Measurements from ENCODE around the gene RET. TPM values are rescaled to one million over a fixed set of nuclear protein-coding genes. Genes with fewer than 3 reads are reported as not detected.

Gene RET
- total and polyA plus RNA-seq, 2 of the 13 experiments (the other 11 are each of a cell fraction or from before 2014, with no cell fraction given): 0.02 TPM; not detected in 1

DNA sequence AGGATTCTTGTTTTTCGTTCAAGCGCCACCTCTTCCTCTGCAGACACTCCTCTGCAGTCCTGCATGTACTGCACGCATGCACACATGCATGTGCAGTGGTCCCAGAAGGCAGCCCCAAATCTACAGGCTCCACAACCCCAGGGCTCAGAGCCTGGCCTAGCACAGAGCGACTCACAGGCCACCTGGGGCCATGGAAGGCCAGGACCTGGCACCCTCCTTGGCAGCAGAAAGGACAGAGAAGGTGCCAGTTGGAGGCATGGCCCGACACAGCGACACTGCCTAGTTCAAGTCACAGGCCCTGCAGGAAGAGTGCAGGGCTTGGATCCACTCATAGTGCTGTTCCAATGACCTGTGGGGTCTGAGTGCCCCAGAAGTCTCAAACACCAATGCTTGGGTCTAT, 48.7 kb upstream of the RET start:
- FAIRE-seq (no peak), DNase-seq (ENCODE audit: low spot score) (no peak), ATAC-seq (no peak; the same call in 2 of the 3 replicates)
- H3K4me3 ChIP-seq (replicated peaks in 1 of 3; ENCODE audit: insufficient read depth in 1 of 3, low read depth in 2 of 3, low read length in 3 of 3): no peak overlapping the region
- H4K20me1 ChIP-seq (ENCODE audit: insufficient read depth, low read length): no peaks in the 10 kb centered on the region
- H3K27ac ChIP-seq (ENCODE audit: extremely low read length, insufficient read depth, low read length): no peak overlapping the region
- H3K4me1 ChIP-seq (ENCODE audit: insufficient read depth, low read length): no peaks in the 10 kb centered on the region
- no TSS peak for BruUV-seq (replicated peaks)
- WGBS (ENCODE audit: low lambda C conversion rate): 5% methylated on average over 3 of the region's 6 CpGs
- H2AFZ ChIP-seq (ENCODE audit: low read length): no peak overlapping the region
- H3K9ac ChIP-seq (ENCODE audit: insufficient read depth, low read depth, low read length): no peak overlapping the region
- H3K9me3 ChIP-seq (ENCODE audit: low read length): peaks cover 14% of the 10 kb centered on the region
- ChIA-PET POLR2A (no interaction called here), CTCF (ENCODE audit: low intra/inter-chr PET ratio, low total read pairs) (no interaction called here)
- peaks cover 7 to 36% of the 10 kb centered on the region in 2 experiments; a peak in 4 of 5 replicates for H3K27me3 ChIP-seq (ENCODE audit: control insufficient read depth in 1 of 2, insufficient read depth in 2 of 2, low read length in 2 of 2)
- no peak overlapping the region for H3K4me2 ChIP-seq (ENCODE audit: low read depth, low read length)
- intact Hi-C loops (cut with micrococcal nuclease; ENCODE audit: unreplicated experiment) (no loop called here), in situ Hi-C loops (cut with HindIII; ENCODE audit: extremely low pct_ligation_motif_present, low pct_unique_long_range_greater_than_20kb) (no loop called here)
- no peaks in the 10 kb centered on the region for H3K36me3 ChIP-seq (replicated peaks in 1 of 2; ENCODE audit: control insufficient read depth in 1 of 2, insufficient read depth in 2 of 2, low read length in 2 of 2)
- no peak for TF ChIP-seq ZSCAN30 (CRISPR knock-in tag; IDR thresholded peaks at IDR 0.05)
- no peak for TF ChIP-seq MTF2 (CRISPR knock-in tag; IDR thresholded peaks at IDR 0.05; ENCODE audit: borderline replicate concordance)
- TF ChIP-seq, protein P1, sequence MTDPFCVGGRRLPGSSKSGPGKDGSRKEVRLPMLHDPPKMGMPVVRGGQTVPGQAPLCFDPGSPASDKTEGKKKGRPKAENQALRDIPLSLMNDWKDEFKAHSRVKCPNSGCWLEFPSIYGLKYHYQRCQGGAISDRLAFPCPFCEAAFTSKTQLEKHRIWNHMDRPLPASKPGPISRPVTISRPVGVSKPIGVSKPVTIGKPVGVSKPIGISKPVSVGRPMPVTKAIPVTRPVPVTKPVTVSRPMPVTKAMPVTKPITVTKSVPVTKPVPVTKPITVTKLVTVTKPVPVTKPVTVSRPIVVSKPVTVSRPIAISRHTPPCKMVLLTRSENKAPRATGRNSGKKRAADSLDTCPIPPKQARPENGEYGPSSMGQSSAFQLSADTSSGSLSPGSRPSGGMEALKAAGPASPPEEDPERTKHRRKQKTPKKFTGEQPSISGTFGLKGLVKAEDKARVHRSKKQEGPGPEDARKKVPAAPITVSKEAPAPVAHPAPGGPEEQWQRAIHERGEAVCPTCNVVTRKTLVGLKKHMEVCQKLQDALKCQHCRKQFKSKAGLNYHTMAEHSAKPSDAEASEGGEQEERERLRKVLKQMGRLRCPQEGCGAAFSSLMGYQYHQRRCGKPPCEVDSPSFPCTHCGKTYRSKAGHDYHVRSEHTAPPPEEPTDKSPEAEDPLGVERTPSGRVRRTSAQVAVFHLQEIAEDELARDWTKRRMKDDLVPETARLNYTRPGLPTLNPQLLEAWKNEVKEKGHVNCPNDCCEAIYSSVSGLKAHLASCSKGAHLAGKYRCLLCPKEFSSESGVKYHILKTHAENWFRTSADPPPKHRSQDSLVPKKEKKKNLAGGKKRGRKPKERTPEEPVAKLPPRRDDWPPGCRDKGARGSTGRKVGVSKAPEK (CRISPR knock-in tag; IDR thresholded peaks at IDR 0.05; ENCODE audit: borderline replicate concordance): no peak
- no peak for TF ChIP-seq ZNF7 (CRISPR knock-in tag; IDR thresholded peaks at IDR 0.05)
- TF ChIP-seq FOXM1 (CRISPR knock-in tag; IDR thresholded peaks at IDR 0.05): no peak
- TF ChIP-seq, protein P2, sequence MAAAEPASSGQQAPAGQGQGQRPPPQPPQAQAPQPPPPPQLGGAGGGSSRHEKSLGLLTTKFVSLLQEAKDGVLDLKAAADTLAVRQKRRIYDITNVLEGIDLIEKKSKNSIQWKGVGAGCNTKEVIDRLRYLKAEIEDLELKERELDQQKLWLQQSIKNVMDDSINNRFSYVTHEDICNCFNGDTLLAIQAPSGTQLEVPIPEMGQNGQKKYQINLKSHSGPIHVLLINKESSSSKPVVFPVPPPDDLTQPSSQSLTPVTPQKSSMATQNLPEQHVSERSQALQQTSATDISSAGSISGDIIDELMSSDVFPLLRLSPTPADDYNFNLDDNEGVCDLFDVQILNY (CRISPR knock-in tag; conservative IDR thresholded peaks at IDR 0.05): no peak
- no peak for TF ChIP-seq NFE2 (CRISPR knock-in tag; IDR thresholded peaks at IDR 0.05)
- no peak for TF ChIP-seq ZNF33A (CRISPR knock-in tag; IDR thresholded peaks at IDR 0.05; ENCODE audit: borderline replicate concordance)
- TF ChIP-seq ELF3 (CRISPR knock-in tag; IDR thresholded peaks at IDR 0.05): no peak
- TF ChIP-seq ZIK1 (CRISPR knock-in tag; IDR thresholded peaks at IDR 0.05; ENCODE audit: borderline replicate concordance, low read depth): no peak
- TF ChIP-seq HMG20B (CRISPR knock-in tag; conservative IDR thresholded peaks at IDR 0.05): no peak
- TF ChIP-seq, protein P3, sequence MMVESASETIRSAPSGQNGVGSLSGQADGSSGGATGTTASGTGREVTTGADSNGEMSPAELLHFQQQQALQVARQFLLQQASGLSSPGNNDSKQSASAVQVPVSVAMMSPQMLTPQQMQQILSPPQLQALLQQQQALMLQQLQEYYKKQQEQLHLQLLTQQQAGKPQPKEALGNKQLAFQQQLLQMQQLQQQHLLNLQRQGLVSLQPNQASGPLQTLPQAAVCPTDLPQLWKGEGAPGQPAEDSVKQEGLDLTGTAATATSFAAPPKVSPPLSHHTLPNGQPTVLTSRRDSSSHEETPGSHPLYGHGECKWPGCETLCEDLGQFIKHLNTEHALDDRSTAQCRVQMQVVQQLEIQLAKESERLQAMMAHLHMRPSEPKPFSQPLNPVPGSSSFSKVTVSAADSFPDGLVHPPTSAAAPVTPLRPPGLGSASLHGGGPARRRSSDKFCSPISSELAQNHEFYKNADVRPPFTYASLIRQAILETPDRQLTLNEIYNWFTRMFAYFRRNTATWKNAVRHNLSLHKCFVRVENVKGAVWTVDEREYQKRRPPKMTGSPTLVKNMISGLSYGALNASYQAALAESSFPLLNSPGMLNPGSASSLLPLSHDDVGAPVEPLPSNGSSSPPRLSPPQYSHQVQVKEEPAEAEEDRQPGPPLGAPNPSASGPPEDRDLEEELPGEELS (CRISPR knock-in tag; IDR thresholded peaks at IDR 0.05): no peak
- TF ChIP-seq CBX1 (IDR thresholded peaks at IDR 0.05; ENCODE audit: low read depth): no peak
- no peak for TF ChIP-seq ZNF260 (CRISPR knock-in tag; IDR thresholded peaks at IDR 0.05; ENCODE audit: borderline replicate concordance, low read depth)
- no peak for TF ChIP-seq ETV6 (CRISPR knock-in tag; conservative IDR thresholded peaks at IDR 0.05)
- TF ChIP-seq ZNF674 (CRISPR knock-in tag; IDR thresholded peaks at IDR 0.05; ENCODE audit: low read depth): no peak
- TF ChIP-seq KLF6 (CRISPR knock-in tag; IDR thresholded peaks at IDR 0.05): no peak
- TF ChIP-seq, protein P4, sequence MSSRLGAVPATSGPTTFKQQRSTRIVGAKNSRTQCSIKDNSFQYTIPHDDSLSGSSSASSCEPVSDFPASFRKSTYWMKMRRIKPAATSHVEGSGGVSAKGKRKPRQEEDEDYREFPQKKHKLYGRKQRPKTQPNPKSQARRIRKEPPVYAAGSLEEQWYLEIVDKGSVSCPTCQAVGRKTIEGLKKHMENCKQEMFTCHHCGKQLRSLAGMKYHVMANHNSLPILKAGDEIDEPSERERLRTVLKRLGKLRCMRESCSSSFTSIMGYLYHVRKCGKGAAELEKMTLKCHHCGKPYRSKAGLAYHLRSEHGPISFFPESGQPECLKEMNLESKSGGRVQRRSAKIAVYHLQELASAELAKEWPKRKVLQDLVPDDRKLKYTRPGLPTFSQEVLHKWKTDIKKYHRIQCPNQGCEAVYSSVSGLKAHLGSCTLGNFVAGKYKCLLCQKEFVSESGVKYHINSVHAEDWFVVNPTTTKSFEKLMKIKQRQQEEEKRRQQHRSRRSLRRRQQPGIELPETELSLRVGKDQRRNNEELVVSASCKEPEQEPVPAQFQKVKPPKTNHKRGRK (CRISPR knock-in tag; IDR thresholded peaks at IDR 0.05): no peak
- no peak for TF ChIP-seq TCF12 (IDR thresholded peaks at IDR 0.05)
- TF ChIP-seq TCF12 (CRISPR knock-in tag; IDR thresholded peaks at IDR 0.05): no peak
- H3K79me2 ChIP-seq (ENCODE audit: insufficient read depth, low read length): no peaks in the 10 kb centered on the region

Data from HepG2 (cell line).